Raji (cell line): Measurements from ENCODE around the gene KCNQ4.

ENCODE experiments used
- POLR2A ChIP-seq: IDR thresholded peaks from 2 replicates; pipeline ENCODE4 v1.6.1; 2011; ENCODE audit warnings: low read depth, low read length, control low read depth; ENCODE audit not compliant: insufficient read depth

Gene KCNQ4

GRCh38 chr1:40844887-40845878 is 61.6 kb downstream of the KCNQ4 start:
- TF ChIP-seq POLR2A = no peak

GRCh38 chr1:40845895-40846294 is 62.3 kb downstream of the KCNQ4 start:
- no peak for TF ChIP-seq POLR2A

- no peak for TF ChIP-seq POLR2A
Measured at GRCh38 chr1:40847023-40847745, 63.6 kb downstream of the KCNQ4 start.

GRCh38 chr1:40848530-40849189 is 65.1 kb downstream of the KCNQ4 start:
- TF ChIP-seq POLR2A = no peak

- TF ChIP-seq POLR2A = no peak
Measured at GRCh38 chr1:40849801-40850592, 66.4 kb downstream of the KCNQ4 start.

GRCh38 chr1:40851643-40852042 is 68.1 kb downstream of the KCNQ4 start:
- no peak for TF ChIP-seq POLR2A

- TF ChIP-seq POLR2A = no peak
Measured at GRCh38 chr1:40853113-40853884, 69.7 kb downstream of the KCNQ4 start.

- no peak for TF ChIP-seq POLR2A
Measured at GRCh38 chr1:40853885-40854170, 70.2 kb downstream of the KCNQ4 start.

- TF ChIP-seq POLR2A = no peak
Measured at GRCh38 chr1:40855513-40855912, 71.9 kb downstream of the KCNQ4 start.

GRCh38 chr1:40856116-40856515 is 72.5 kb downstream of the KCNQ4 start:
- no peak for TF ChIP-seq POLR2A

GRCh38 chr1:40856656-40857302 is 73.2 kb downstream of the KCNQ4 start:
- no peak for TF ChIP-seq POLR2A

GRCh38 chr1:40857737-40858136 is 74.2 kb downstream of the KCNQ4 start:
- TF ChIP-seq POLR2A = no peak

GRCh38 chr1:40858856-40859416 is 75.3 kb downstream of the KCNQ4 start:
- no peak for TF ChIP-seq POLR2A

GRCh38 chr1:40860706-40861223 is 77.2 kb downstream of the KCNQ4 start:
- no peak for TF ChIP-seq POLR2A
